Measurements from ENCODE around the gene ABHD16A.

ABHD16A gene

DNA sequence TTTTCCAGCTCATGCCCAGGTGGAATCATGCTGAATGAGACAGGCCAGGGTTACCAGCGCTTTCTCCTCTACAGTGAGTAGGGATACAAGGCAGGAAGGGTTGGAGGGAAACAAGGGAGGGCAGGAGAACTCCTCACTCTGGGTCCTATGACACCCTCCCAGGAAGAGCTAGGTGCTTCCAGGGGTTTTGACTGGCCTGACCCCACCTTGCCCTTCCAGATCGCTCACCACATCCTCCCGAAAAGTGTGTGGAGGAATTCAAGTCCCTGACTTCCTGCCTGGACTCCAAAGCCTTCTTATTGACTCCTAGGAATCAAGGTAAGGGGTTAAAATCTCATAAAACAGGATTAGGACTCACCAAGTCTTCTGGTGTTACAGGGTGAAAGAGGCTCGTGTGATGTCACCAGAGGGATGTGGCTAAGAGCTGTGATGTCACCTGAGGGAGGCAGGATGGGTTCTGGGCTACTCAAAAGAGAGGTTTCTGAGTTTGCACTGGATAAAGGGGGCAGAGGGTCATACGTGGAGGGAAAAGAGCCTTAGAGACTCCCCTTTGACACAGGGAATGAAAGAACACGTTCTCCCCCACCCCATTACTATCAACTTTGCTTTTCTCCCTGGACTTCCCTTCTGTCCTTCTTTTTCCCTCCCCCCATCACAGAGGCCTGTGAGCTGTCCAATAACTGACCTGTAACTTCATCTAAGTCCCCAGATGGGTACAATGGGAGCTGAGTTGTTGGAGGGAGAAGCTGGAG is 45.5 kb downstream of the ABHD16A start:
- Histone ChIP-seq H3K27ac (no peak overlapping the region), H3K36me3 (peaks cover 40% of the 10 kb centered on the region), H3K27me3 (ENCODE audit: insufficient read depth, low read depth, severe bottlenecking) (no peaks in the 10 kb centered on the region), H3K4me3 (ENCODE audit: low read depth, low read length) (no peak overlapping the region), H3K9me3 (ENCODE audit: severe bottlenecking) (no peaks in the 10 kb centered on the region)
- DNase-seq, result no peak
- TF ChIP-seq, protein P1, sequence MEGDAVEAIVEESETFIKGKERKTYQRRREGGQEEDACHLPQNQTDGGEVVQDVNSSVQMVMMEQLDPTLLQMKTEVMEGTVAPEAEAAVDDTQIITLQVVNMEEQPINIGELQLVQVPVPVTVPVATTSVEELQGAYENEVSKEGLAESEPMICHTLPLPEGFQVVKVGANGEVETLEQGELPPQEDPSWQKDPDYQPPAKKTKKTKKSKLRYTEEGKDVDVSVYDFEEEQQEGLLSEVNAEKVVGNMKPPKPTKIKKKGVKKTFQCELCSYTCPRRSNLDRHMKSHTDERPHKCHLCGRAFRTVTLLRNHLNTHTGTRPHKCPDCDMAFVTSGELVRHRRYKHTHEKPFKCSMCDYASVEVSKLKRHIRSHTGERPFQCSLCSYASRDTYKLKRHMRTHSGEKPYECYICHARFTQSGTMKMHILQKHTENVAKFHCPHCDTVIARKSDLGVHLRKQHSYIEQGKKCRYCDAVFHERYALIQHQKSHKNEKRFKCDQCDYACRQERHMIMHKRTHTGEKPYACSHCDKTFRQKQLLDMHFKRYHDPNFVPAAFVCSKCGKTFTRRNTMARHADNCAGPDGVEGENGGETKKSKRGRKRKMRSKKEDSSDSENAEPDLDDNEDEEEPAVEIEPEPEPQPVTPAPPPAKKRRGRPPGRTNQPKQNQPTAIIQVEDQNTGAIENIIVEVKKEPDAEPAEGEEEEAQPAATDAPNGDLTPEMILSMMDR (IDR thresholded peaks at IDR 0.05; ENCODE audit: low read depth, low read length), result no peak

DNA sequence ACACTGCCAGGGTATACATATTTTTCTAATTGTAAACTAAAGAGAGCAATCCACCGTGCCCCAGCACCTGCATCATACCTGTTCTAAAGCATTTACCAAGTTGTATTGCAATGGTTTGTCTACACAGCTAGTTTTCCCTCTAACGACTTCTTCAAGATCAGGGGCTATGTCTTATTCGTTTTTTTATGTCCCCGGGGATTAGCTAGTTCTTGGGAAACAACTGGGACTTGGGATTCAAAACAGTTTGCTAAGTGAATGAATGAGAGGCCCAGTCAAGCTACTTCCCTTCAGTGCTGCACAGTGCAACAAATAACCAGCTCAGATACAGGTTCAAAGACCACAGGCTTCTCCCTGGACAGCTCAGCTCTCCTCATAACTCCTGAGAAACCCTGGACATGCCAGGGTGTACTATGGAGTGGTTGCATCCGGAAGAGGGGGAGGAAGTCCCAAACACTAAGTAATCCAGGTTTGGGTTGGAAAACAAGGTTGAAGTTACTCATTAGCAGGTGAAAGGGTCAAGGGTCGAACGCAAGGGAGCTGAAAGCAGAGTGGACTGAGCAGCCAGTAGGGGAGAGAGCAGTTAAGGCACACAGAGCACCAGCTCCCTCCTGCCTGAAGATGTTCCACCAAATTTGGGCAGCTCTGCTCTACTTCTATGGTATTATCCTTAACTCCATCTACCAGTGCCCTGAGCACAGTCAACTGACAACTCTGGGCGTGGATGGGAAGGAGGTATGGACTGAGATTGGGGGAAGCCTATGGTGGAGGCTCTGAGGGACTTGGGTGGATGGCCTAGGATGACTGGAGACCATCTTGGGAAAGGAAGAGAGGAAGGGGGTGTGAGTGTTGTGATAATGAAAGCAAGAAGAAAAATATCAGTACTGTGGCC is 47.5 kb downstream of the ABHD16A start, which contains the start of gene APOM:
Gene APOM (plus strand): TSS at position 546 of the 889 bp plus-strand sequence. CDS start 73 bp downstream, at position 619.
- H3K27me3 ChIP-seq (ENCODE audit: insufficient read depth, low read depth, severe bottlenecking), result no peaks in the 10 kb centered on the region
- no peak within 1 kb of the TSS for H3K27ac ChIP-seq
- TF ChIP-seq, protein P1 (IDR thresholded peaks at IDR 0.05; ENCODE audit: low read depth, low read length), result no peak
- H3K4me3 ChIP-seq (ENCODE audit: low read depth, low read length), result no peak within 1 kb of the TSS
- no peaks in the 10 kb centered on the region for H3K9me3 ChIP-seq (ENCODE audit: severe bottlenecking)
- peaks cover 42% of the 10 kb centered on the region for H3K36me3 ChIP-seq
- DNase-seq, result no peak

GRCh38 chr6:31654574-31655348 is 48.4 kb downstream of the ABHD16A start:
- no peaks in the 10 kb centered on the region for H3K27me3 ChIP-seq (ENCODE audit: insufficient read depth, low read depth, severe bottlenecking)
- H3K9me3 ChIP-seq (ENCODE audit: severe bottlenecking), result no peaks in the 10 kb centered on the region
- H3K27ac ChIP-seq, result no peak overlapping the region
- peaks cover 47% of the 10 kb centered on the region for H3K36me3 ChIP-seq
- no peak for DNase-seq
- TF ChIP-seq, protein P1 (IDR thresholded peaks at IDR 0.05; ENCODE audit: low read depth, low read length), result no peak
- no peak overlapping the region for H3K4me3 ChIP-seq (ENCODE audit: low read depth, low read length)

GRCh38 chr6:31652925-31653724 is 50.0 kb downstream of the ABHD16A start:
- Histone ChIP-seq H3K9me3 (ENCODE audit: severe bottlenecking) (no peaks in the 10 kb centered on the region), H3K36me3 (peaks cover 50% of the 10 kb centered on the region), H3K27ac (peak overlapping the region; percentile 97), H3K4me3 (ENCODE audit: low read depth, low read length) (peak overlapping the region; percentile 69), H3K27me3 (ENCODE audit: insufficient read depth, low read depth, severe bottlenecking) (no peaks in the 10 kb centered on the region)
- peak; percentile 95 for DNase-seq
- TF ChIP-seq, protein P1 (IDR thresholded peaks at IDR 0.05; ENCODE audit: low read depth, low read length), result no peak

Measured in WERI-Rb-1 (cell line).